Large intestine (tissue), 1 donor: Measurements from ENCODE around the gene MELK. TPM values are rescaled to one million over a fixed set of nuclear protein-coding genes. Genes with fewer than 3 reads are reported as not detected.

Source experiments
- polyA plus RNA-seq: library from polyadenylated mRNA; unstranded; fragments of 120-200 nt; gene quantifications from one replicate; pipeline ENCODE4 v1.2.1, GENCODE V29; 2013

The MELK gene
- polyA plus RNA-seq, 1 donor: 8.6 TPM

Other genes starting within 250 kb of the MELK start
- gene RNF38, start 172.6 kb upstream of the MELK start, polyA plus RNA-seq: 24.4 TPM